Glomerular endothelial cell (primary cell): ENCODE data around the gene NLGN4X. TPM values are rescaled to one million over a fixed set of nuclear protein-coding genes. Genes with fewer than 3 reads are reported as not detected.

Experiments used
- DNase-seq: peaks from one replicate; pipeline ENCODE4 v3.0.0-alpha.2; 2011; ENCODE audit warnings: low read depth, low spot score; ENCODE audit errors: extremely low read depth
- total RNA-seq: library from RNA; depleted of rRNA; stranded (reverse); fragments of >200 nt; gene quantifications from 2 replicates; pipeline ENCODE4 v1.2.3, GENCODE V29; 2015

The NLGN4X gene
- total RNA-seq, 1 donor from 2014 or later: 2.2 TPM

DNA sequence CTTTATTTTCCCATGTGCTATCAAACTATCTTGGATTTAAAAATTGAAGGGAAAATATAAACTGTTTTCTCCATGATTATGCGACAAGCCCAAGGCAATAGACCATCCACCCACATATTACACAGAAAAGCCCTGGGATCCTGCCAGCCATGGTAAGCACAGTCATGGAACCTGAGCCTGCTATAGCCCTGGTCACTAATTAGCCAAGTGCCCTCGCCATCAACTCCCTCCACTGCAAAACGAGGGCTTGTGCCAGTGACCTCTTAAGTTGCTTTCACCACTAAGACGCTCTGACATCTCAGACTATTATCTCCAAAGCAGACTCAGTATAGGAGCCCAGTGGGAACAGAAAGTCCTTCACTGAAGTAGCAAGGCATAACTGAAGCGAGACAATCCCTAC, 69.2 kb downstream of the NLGN4X start:
- DNase-seq: no peak

DNA sequence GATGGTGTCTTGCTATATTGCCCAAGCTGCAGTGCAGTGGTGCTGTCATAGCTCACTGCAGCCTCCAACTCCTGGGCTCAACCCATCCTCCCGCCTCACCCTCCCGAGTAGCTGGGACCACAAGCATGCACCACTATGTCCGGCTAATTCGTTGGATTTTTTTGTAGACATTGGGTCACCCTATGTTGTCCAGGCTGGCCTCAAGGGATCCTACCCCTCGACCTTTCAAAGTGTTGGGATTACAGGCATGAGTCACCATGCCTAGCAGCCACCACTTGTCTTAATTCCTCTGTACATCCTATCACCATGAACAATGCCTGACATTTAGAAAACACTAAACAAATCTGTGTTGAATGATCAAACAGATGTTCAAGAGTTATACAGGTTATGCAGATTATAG, 76.7 kb downstream of the NLGN4X start:
- no peak for DNase-seq

GRCh38 chrX:6149060-6149872, 79.4 kb downstream of the NLGN4X start:
- no peak for DNase-seq

GRCh38 chrX:6134255-6134654, 94.4 kb downstream of the NLGN4X start:
- DNase-seq: no peak

DNA sequence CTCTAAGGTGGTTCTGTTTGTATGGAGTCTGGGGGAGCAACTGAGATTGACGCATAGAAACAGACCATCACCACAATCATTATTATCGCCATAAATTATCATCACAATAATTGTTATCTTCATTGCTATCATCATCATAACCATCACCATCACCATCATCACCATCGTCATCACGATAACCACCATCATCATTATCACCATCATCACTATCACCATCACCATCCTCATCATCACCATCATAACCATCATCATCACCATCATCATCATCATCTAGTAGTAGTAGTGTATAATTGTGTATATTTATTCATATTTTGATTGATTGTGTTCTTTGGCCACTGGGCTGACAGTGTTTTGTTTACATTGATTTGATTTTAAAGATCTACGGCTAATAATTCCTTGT, 95.7 kb downstream of the NLGN4X start:
- no peak for DNase-seq

- no peak for DNase-seq
These were observed 97.4 kb downstream of the NLGN4X start for GRCh38 chrX:6131287-6131686.

- no peak for DNase-seq
These were observed 99.5 kb downstream of the NLGN4X start for GRCh38 chrX:6129195-6129594.

DNA sequence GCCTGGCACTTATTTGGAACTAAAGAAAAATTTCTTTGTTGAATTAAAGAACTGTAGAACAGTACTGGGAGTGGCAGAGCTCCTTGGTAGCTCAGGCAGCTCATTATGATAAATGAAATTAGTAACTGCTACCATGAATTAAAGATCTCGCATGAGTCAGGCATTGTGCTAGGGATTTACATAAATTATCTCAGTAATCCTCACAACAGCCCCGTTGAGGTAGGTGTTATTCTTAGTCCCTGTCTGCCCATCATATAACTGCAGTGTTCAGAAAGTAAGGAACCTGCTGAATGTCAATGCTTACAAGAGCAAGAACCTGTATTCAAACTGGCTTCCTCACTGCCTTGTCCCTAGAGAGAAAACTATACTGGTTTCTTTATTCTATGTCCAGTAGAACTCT, 108.3 kb downstream of the NLGN4X start:
- DNase-seq: no peak

- DNase-seq: no peak
These were observed 133.2 kb downstream of the NLGN4X start for GRCh38 chrX:6095469-6095868.

DNA sequence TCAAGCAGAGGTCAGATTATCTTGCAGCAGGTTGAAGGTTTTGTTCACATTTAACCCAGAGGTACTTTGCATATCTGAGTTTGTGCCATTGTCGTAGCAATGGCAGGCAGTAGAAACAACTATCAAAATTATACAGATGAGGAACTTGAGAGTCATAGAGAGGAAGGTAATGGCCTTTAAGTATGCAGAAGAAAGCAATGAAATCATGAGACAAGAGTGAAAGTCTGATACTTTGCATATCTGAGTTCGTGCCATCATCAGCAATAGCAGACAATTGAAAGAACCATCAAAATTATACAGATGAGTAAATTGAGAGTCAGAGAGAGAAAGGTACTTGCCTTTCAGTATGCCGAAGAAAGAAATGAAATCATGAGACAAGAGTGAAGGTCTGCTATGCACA, 154.1 kb downstream of the NLGN4X start:
- no peak for DNase-seq

DNA sequence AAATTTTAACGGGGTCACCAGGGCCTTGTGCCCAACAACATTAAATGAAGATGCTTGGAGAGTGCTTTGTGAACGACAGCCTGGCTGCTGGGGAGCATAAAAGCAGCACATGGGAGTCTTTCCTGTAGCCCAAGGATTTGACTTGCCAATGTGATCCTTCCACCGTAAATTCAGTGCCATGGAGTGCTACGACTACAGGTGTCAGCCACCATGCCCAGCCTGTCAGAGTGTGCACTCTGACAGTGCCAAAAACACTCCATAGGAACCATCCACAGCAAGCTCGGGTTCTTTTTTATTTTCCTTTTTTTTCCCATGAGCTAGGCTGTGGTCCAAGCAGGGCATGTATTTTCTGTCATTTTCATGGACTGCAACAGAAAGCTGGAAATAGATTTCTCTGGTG, 156.9 kb downstream of the NLGN4X start:
- DNase-seq: no peak

GRCh38 chrX:6067600-6067999, 161.1 kb downstream of the NLGN4X start:
- no peak for DNase-seq

GRCh38 chrX:6053141-6053540, 175.5 kb downstream of the NLGN4X start:
- DNase-seq: no peak

- no peak for DNase-seq
These were observed 176.4 kb downstream of the NLGN4X start for GRCh38 chrX:6052111-6052745.

- no peak for DNase-seq
These were observed 179.5 kb downstream of the NLGN4X start for GRCh38 chrX:6049132-6049531.

- DNase-seq: no peak
These were observed 187.0 kb downstream of the NLGN4X start for GRCh38 chrX:6041630-6042029.

DNA sequence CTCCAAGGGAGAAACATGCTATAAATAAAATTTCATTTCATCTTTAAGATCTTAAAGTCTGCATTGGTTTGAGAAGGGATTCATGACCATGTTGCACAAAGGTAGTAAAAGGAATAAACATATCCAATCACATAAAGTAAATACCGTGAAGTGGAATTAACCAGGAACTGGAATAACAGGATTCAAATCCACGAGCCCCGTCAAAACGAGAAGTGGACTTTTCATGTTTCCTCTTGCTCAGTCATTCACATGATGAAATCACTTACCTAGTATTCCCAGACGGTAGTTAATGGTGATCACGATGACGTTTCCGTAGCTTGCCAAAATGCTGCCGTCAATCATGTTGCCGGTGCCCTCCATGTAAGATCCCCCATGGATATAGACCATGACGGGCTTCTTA, 199.7 kb downstream of the NLGN4X start:
- no peak for DNase-seq

GRCh38 chrX:6026980-6027379, 201.7 kb downstream of the NLGN4X start:
- no peak for DNase-seq

- no peak for DNase-seq
These were observed 202.2 kb downstream of the NLGN4X start for GRCh38 chrX:6026429-6026828.

- DNase-seq: no peak
These were observed 204.5 kb downstream of the NLGN4X start for GRCh38 chrX:6024204-6024603.

DNA sequence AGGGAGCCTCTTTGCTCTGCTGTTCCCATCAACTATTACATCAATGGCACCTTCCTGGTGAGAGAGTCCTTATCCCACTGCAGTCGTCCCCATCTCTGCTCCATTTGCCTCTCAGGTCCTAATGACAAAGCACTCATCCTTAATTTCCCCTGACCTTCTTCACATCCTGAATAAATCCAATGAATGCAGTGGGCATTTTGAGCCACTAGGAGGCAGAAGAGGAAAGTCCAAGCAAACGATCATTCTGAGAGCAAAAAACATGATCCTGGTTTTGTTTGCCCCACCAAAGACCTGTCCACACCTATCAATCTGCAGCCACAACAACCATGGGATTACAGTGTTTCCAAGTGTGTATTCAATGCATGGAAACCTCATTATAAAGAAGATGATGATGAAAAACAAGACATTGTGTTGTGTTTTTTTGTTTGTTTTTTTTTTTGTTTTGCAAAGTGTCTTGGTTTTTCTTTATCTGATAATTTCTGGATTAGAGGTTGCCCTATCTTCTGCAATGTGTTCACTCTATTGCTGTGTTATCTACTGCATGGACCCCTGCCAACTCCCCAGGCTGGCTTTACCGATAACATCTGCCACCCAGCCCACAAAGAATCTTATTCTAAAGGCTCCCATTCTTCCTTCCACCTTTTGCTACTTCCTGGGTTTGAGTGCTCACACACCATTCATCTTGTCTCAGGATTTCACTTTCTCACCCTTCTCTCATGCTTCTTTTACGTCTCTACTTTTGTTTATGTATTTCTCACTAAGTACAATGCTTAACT, 207.2 kb downstream of the NLGN4X start:
- DNase-seq: no peak

GRCh38 chrX:6019076-6019475, 209.6 kb downstream of the NLGN4X start:
- no peak for DNase-seq
